ENCODE results near the gene RUVBL2.
"Not testable (repeated sequence)": the region's sequence is repeated elsewhere in the genome, so short reads cannot be mapped to it uniquely, and the experiment has no call there.

RUVBL2 gene

DNA sequence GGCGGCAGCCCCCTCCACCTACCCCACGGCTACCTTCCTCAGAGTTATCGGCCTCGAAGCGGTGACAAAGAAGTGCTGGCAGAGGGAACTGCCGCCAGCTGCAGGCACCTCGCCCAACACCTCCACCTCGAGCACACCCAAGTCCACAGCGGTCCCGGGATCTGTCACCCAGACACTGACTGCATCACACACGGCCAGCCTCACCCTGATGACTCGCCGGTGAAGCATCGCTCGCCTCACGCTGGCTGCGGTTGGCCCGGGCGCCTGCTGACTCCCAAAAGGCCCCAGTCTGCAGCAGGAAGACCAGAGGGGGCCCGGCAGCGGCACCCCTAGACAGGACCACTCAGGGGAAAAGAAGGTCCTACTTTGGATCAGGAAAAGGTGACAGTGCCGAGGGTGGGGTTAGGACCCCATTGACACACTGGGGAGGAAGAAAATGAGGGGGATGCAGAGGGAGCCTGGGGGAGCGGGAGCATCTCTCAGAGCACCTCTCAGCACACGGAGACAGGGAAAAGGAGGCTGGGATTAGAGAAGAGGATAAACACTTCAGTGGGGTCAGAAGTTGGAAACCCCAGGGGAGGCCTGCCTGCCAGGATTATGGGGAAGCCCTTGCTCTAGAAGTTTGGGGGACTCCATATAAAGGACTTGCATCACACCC is 56.8 kb downstream of the RUVBL2 start:
- DNase-seq = not testable (repeated sequence)

DNA sequence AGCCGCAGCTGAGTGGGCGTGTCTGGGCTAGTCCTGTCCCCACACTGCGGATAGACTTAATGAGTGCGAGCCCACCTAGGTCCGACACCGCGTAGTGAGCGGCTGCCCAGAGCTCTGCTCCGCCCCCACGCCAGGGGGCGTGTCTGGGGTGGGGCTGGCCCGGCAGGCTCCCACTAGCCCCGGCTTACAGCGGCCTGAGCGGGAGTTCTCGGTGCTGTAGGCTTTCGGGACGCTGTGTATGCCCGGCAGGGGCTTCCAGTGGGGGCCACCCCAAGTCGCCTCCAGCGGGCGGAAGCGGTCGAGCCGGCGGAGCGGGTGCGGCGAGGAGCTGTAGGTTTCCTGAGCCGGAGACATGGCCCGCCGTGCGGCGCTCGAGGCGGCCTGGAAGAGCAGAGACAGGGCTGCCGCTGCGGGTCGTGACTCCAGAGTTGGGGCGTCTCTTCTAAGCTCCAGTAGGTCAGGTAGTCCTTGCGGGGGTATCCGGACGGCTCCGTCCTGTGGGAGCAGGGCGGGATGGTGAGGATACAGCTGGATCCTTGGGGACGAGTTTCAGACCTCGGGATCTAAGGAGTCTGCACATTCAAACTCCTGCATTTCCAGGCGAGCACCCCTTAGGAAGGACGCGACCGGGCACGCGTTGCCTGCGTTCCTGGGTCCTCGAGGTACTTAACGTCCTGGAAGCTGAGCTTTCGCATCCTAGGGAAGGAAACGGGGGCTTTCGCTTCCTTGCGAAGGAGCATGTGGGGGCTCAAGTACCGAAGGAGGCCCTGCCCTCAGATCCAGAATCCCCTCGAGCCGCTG is 62.6 kb downstream of the RUVBL2 start:
- peak; percentile 61 for DNase-seq

DNA sequence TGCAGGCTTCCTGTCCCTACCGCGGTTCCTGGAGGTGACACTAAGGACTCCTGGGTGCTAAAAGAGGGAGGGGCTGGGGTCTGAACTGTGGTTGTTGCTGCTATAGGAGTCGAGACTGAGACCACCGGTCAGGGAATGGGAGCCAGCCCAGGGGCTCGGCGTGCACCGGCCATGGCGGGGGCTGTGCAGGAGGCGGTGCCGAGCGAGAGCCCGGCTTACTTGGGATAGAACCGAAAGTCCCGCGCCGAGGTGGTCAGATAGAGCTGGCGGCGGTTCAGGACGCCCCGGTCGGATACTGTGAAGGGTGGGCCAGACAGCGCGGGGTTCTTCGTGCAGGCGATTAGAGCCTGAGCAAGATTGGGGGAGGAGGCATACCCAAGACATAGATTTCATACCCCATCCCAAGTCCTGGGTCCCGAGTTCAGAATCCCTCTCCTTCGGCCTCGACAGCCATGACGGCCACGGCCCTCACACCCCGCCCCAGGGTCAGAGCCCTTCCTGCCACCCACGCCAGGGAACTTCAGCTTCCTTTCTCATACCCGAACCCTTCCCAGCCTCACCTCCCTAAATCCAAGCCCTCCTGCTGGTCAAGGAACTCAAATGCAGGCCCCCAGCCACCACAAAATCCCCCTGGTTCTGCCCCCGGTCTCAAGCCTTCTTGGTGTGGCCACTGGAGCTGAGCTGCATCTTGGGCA is 63.4 kb downstream of the RUVBL2 start:
- not testable (repeated sequence) for DNase-seq

DNA sequence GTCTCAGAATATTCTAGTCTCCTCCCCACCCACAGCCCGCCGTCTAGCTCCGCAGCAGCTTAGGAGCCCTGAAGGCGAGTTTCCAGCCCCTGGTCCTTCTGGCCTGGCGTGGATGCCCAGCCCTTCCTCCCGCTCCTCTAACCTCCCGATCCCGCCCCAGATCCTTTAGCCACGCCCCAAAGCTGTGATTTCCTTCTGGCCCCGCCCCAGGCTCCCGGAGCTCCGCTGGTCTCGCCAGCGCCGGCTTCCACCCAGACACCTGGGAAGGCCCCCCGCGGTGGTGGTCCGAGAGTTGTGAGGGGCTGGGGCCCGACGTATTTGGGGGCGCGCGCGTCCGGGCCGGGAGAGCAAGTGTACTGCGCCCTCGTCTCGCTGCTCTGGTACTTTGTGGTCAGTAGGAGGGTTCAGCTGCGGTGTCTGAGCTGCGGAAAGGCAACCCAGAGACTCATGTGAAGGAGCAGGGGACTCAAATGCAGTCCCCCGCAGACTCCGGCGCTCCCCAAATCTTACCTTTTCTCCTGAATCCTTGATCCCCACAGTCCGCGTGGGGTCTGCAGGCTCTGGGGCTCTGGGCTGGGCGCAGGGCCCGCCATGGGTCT is 64.0 kb downstream of the RUVBL2 start, which contains the start of gene CGB7:
TSS of gene CGB7 (minus strand) at position 114 of the 599 bp plus-strand sequence. CDS start 2,374 bp downstream, outside the sequence.
- no peak for DNase-seq

DNA sequence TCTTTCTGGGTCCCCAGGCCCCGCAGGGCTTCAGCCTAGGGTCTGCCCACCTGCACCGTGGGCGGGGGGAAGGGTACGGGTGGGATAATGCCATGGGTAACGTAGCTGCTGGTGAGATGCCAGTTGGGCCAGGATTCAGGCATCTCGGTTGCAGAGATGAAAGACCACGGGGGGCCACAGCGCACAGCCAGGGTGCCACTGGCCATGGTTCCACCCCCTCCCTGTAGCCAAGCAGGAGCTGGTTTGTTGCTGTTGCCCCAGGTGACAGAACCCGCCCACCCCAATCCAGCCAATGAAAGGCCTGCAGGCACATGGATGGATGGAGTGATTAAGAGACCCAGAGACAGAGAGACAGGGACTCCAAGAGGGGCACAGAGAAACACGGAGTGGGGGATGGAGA is 64.9 kb downstream of the RUVBL2 start:
- no peak for DNase-seq

DNA sequence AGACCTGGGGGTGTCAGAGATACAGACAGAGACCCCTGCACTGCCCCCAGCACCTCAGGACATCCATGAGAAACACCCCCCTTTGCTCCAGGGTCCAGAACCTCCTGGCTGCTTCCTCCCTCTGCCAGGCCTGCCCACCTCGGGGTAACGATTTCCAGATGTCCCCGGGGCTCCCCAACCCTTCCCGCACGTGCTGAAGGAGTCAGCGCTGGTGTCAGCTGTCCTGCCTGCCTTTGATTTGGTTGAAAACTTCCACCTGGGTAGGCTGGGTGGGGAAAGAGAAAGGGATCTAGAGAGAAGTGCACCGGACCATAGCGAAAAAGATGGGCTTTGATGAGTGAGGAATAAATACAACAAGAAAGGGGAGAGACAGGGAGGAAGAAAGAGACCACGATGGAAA is 65.4 kb downstream of the RUVBL2 start:
- no peak for DNase-seq

DNA sequence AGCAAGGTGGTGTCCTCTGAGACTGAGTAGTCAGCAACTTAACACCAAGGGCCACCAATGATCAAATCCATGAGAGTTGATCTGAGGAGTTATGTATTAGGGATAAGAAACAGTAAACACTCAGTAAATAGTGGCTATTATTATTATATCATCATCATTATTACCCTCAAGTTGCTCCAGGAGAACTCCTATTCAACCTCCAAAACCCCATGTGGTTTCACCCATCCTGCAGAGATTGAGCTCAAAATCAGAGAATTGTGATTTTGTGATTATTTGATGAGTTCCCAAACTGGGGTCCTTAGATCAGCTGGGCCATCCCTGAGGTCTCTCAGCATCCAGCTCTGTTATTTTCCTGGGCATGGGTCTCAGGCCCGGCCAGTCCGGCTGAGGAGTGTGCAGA is 67.3 kb downstream of the RUVBL2 start:
- no peak for DNase-seq

DNA sequence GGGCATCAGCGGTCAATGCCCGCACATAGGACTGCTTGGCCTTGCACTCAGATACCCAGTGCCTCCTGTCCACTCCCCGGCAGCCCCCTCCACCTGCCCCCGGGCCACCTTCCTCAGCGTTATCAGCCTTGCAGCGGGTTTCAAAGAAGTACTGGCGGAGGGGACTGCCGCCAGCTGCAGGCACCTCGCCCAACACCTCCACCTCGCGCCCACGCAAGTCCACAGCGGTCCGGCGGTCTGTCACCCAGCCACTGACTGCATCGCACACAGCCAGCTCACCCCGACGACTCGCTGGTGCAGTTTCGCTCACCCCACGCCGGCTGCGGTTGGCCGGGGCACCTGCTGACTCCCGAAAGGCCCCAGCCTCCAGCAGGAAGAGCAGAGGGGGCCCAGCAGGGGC is 67.8 kb downstream of the RUVBL2 start:
- no peak for DNase-seq

DNA sequence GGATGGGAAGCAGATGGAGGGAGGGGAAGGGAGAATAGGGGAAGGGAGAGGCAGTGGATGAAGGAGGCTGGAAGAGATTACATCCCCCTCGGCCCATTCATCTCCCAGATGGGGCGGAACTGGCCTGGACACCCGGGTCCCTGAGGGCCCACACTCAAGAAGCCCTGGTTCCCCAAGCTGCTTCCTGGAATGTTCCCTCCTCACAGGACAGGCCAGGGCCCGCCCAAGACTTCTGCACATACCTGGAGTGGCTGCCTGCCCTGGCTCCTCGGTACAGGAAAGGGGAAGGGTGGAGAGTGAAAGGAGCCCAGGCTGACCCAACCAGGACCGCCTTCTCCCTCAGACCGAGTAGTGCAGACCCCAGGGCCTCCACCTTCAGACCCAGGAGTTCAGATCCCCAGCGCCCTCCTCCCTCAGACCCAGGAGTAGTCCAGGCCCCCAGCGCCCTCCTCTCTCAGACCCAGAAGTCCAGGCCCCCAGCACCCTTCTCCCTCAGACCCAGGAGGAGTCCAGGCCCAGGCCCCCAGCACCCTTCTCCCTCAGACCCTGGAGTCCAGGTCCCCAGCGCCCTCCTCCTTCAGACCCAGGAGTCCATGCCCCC is 70.4 kb downstream of the RUVBL2 start:
- DNase-seq = no peak

DNA sequence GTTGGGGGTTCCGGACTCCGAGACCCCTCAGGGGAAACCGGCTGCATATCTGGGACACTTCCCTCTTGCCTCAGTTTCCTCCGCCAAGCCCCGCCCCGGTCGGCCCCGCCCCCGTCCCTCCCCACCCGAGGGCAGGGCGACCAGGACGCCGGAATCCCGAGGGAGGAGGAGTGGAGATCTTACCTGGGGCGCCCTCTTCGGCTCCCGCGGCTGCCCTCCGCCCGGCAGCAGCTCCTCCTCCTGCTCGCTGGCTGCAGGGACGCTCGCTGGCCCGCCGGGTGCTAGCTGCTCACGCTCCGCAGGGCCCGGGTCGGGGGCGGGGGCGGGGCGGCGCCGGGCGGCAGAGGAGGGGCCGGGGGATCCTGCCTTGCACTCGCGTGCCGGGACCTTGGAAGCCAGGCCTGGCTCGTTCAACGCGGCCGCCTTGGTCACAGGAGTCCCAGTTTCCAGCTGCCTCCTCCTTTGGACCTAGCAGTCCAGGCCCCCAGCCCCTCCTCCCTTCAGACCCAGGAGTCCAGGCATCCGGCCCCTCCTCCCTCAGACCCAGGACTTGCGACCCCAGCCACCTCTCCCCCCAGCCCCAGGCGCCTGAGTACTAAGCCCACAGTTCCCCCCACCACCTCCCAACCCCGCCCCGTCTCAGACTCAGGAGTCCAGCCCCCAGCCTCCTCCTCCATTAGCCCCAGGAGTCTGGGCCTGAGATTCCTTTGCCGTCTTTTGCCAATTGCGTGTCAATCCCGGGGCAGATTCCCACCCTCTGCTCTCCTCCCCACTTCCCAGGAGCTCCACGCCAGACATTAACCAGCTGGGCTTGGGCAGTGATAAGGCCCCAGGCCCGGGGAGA is 71.3 kb downstream of the RUVBL2 start, which contains the start of gene NTF4:
TSS of gene NTF4 (minus strand) at position 51 of the 844 bp plus-strand sequence. CDS start 2,821 bp downstream, outside the sequence.
- DNase-seq = no peak
